LNCAP (cell line): Measurements from ENCODE around the gene SOX6.
A peak's percentile ranks its signal among the peaks of the same experiment; 100 is the strongest.

Experiments
- CTCF ChIP-seq: fragments of 450-650 bp; IDR thresholded peaks from 2 replicates; pipeline ENCODE4 v1.5.1; 2017; ENCODE audit warnings: mild to moderate bottlenecking

The SOX6 gene

GRCh38 chr11:15943418-15944197 is 412.7 kb downstream of the SOX6 start:
- no peak for TF ChIP-seq CTCF

GRCh38 chr11:15942936-15943335 is 413.4 kb downstream of the SOX6 start:
- TF ChIP-seq CTCF: no peak

- no peak for TF ChIP-seq CTCF
Observed at GRCh38 chr11:15942126-15942525, 414.2 kb downstream of the SOX6 start.

- TF ChIP-seq CTCF: peak; percentile 58
Observed at GRCh38 chr11:15941206-15941770, 415.1 kb downstream of the SOX6 start.

- TF ChIP-seq CTCF: no peak
Observed at GRCh38 chr11:15940462-15941205, 415.7 kb downstream of the SOX6 start.

- no peak for TF ChIP-seq CTCF
Observed at GRCh38 chr11:15938983-15939382, 417.4 kb downstream of the SOX6 start.

GRCh38 chr11:15938121-15938611 is 418.2 kb downstream of the SOX6 start:
- TF ChIP-seq CTCF: no peak
